Measurements from ENCODE around the gene EPHA1.
"Not testable (repeated sequence)": the region's sequence is repeated elsewhere in the genome, so short reads cannot be mapped to it uniquely, and the experiment has no call there.

EPHA1 gene

DNA sequence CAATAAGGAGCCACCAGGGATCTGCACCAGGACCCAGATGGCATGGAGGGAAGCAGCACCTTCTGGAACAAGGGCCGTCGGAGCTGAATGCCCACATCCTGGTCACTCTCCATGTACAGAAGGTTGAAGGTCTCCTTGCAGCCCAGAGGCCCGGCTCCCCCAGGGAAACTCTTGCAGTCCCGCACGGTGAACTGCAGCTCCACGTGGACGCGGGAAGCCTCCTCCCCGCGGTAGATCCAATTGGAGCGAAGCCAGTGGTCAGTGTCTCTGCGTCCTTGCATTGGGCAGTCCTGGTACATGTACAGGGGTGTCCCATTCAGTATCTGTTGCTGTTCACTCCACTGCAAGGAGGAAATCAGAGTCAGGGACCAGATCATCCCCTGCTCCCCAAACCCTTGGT lies 7.4 kb downstream of the EPHA1 start:
- no peak for DNase-seq

DNA sequence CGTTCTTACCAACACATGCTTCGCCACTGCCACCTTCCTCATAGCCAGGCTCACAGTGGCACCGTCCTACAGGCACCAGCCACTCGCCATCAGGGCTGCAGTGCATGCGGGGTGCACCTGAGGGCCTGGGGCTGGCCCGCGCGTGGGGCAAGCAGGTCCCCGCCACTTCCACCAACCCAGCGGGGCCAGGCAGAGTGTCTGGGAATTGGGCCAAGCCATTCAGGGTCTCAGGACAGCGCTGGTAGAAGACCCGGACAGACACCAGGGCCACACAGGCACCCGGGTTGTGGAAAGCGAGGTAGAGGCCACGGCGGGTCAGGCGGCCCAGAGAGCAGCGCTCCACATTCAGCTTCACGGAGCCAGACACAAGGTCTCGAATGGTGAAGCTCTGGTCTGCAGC lies 9.0 kb downstream of the EPHA1 start:
- DNase-seq, result no peak

DNA sequence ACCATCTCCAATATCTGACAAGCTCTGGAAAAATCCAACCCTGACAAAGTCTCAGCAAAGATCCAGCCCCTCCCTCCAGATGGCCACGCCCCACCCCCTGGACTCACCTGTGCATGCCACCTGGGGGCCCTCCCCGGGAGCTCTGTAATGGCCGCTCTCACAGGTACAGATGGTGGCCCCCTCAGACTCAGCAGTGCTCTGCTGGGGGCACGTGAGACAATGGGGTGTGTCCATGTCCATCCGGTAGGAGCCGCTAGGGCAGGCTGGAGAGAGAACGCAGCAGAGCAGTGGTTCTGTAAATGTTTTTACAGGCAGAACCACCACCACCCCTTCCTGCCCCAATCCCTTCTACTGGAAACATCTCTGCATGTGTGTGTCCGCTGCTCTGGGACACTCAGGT lies 9.5 kb downstream of the EPHA1 start:
- no peak for DNase-seq

DNA sequence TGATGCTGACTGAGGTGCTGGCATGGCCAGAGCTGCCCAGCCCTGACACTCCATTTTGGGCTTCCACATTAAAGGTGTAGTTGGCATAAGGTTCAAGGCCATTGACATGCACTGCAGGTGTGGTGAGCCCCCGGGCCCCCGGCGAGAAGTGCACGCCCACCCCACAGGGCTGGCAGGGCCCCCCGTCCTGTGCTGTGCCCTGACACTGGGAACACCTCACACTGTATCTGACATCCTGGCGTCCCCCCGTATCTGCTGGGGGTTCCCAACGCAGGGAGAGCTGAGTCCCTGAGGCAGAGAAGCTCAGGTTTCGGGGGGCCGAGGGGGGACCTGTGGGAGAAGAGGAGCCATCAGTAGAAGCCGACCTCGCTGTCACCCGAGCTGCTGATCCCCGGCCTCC lies 10.0 kb downstream of the EPHA1 start:
- no peak for DNase-seq

DNA sequence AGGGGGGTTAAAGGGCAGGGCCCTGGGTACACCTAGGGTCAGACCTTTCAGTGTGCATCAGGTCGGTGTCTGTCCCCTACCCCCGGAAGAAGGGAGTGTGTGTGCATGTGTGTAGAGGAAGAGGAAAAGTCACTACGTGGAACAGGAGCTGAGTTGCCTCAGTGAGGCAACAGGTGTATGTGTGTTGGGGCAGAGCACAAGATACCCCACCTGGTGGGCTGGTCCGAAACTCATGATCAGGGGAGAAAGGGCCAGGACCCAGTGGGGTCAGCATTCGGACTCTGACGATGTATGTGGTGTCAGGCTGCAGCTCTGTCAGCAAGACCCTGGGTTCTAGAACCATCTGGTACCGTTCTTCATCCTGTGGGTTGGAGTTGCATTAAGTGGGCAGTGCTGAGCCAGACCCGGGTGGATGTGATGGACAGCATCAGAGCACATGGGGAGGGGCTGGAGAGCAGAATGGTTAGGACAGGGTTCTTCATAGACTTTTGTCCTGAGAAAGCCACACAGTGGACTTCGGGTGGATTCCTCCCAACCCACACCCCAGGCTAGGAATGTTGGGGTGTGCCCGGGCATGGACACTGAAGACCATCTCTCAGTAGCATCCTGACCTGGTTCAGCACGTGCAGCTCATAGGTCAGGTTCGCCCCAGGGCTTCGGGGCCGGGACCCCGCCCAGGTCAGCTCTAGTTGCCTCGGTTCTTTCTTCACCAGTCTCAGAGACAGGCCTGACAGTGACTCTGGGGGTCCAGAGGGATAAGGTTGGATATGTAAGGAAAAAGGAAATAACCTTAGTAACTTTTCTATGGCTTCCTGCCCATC lies 10.7 kb downstream of the EPHA1 start:
- DNase-seq, result no peak

DNA sequence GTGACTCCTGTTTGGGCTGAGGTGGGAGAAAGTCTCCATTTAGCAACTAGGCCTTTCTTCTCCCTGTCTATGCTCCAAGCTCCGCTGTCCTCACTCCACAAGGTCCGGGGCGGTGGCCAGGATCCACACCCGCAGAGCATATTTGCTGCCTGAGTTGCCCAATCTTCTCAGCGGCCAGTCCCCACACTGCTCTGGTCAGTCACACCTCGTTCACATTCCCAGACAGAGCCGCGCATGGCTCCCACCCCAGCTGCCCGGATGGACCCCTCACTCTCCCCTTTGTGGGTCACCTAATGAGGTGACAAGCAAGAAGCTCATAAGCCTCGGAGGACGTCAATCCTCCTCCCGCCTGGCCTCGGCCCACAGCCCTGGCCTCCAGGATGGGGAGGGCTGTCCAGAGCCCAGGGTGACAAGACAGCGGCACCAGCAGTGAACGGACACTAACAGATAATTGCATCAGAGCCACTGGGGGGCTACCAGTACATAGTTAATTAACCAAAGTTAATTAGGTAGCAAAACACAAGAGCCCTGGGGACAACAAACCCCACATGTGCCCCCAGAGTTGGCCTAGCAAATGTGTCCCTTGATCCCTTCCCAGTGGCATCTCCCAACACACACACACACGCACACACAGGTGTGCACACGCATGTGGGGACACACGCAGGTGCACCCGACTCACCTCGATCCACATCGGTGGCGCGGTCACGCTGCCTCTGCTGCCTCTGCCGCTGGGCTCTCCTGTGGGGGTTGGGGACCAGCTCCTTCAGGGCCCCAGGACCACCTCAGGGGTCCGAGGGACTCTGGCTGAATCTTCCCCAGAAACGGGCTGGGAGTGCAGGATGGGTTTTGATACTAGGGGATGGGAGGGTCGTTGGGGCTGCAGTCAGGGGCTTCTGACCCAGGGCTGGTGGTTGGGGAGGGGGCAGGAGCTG lies 11.8 kb downstream of the EPHA1 start:
- DNase-seq, result no peak

DNA sequence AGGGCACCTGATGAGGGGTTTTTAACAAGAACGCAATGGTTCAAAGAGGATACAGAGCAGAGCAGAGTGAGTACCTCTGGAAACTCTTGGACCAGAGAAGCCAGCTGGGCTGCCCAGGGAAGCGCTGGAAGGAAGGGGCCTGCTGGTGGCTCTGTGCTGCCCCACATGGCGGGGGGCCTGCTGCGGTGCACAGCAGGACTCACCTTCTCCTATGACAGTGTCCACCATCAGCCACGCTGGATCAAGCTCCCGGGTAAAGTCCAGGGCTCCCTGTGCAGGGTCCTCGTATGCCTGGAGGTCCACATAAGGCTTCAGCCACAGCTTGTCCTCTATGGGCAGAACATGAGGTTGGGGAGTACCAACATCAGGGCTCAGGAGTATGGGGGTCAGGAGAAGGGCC lies 12.5 kb downstream of the EPHA1 start:
- no peak for DNase-seq

DNA sequence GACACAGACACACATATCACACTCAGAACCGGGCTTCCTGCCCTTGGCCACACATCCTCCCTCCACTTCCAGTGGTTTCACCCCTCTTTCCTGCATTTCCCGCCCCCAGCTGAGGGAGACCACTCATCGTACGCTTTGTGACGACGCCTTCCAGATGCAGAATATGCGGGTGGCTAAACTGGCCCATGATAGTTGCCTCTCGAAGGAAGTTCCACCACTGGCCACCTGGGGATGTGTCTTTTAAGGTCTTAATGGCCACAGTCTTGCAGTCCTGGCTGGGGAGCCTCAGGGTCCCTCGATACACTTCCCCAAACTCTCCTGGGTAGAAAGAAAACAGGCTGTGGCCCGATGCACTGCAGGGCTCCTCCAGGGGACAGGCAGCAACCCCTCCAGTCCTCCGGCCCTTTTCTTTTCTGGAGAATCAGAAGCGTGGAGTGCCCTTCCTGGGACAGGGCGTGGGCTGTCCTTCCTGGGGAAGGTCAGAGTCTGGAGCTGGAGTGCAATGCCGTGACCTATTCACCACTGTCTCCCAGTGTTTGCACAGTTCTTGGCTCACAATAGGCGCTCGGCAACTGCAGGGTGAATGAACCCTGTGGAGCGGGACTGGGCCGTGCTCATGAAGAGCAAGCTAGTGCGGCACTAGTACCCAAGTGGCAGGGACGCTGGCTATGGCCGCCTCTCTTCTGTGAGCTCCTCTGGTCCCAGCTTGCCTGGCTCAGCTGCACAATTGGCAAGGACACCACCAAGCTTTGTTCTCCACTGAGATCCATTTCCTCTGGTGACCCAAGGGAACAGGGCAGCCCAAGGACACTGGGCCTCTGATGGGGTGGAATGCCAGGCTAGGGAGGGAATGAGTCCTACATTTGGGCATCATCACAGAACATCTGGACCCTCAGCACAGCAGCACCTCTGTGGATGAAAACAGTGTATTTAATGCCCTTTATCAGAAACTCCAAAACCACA lies 13.2 kb downstream of the EPHA1 start:
- no peak for DNase-seq

DNA sequence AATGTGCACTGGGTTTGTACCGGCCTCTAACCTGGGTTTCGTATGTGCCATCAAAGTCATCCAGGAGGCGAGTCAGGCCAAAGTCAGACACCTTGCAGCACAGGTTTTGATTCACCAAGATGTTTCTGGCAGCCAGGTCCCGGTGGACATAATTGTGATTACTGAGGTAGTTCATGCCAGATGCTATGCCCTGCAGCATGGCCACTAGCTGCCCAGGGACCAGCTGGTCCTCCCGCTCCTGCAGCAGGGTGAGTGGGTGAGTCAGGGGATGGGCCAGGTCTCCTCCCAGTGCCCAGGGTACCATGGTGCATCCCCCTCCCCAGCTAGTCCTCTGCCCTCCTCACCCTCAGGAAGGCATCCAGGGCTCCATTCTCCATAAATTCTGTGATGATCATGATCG lies 13.9 kb downstream of the EPHA1 start:
- DNase-seq, result no peak

DNA sequence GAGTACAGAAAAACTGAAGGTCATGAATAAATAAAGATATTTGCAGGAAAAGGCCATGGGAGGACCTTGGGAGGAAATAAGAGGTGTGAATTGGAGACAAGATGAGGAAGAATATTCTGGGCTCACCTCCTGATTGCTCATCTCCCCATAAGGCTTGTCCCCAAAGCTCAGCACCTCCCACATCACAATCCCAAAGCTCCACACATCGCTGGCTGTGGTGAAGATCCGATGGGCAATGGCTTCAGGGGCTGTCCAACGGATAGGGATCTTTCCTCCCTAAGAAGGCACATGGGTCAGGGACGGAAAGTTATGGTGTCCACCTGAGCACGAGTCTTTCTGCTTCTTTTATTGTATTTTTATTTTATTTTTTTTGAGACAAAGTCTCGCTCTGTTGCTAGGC lies 14.6 kb downstream of the EPHA1 start:
- DNase-seq, result no peak

DNA sequence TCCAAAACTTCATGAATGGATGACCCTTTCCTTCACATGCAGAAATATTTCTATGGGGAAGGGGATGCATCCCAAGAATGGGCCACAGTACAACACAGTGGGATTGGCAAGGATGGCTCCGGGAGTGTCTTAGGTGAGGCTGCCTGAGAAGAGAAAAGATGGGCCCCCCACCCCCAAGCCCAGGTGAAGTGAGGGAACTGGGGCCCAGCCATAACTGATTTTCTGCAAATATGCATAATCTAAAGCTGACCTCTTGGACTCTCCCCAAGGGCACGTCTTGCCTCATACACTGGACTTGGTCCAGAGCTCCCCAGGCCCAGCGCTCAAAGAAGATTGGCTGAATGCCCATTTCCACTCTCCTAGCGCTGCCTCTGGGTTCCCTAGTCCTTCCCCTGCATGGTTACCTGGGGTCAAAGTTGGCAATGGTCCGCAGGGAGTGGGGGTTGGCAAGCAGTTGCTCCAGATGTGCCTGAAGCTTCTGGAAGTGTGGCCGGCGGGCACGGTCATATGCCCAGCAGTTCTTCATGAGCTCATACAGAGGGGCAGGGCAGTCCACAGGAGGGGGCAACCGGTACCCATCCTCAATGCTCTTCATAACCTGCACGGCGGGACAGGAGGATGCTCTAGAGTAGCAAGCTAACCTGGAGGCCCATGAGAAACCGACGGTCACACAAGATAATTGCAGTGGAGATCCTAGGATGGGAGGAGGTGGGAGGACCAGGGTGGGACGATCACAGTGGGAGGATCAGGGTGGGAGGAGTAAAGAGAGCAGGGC lies 15.2 kb downstream of the EPHA1 start:
- no peak for DNase-seq

DNA sequence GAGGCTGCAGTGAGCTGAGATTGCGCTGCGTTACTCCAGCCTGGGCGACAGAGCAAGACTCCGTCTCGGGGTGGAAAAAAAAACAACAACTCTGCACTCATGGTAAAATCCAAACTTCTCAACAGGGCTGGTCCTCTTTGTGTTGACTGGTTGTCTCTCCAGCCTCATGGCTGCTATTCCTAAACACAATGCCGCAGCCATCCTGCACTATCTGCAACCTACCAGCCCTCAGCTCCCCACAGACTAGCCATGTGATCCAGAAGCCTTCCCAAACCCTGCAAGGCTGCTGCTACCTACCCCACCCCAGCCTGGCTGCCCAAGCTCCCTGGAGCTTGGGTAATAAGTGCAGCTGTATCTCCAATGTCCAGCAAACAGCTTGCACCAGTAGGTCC lies 15.8 kb downstream of the EPHA1 start:
- no peak for DNase-seq

DNA sequence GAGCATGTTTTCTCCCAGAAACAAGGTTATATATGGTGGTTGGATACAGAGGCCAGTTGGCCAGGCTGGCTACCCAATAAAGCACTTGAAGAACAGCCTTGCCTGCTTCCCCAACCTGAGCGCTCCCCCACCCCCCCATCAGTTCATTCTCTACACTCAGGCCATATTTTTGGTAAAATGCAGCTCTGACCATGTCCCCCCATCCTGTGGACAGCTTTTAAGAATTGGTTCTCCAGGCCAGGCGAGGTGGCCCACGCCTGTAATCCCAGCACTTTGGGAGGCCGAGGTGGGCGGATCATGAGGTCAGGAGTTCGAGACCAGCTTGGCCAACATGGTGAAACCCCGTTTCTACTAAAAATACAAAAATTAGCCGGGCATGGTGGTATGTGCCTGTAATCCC lies 16.2 kb downstream of the EPHA1 start:
- DNase-seq, result not testable (repeated sequence)

DNA sequence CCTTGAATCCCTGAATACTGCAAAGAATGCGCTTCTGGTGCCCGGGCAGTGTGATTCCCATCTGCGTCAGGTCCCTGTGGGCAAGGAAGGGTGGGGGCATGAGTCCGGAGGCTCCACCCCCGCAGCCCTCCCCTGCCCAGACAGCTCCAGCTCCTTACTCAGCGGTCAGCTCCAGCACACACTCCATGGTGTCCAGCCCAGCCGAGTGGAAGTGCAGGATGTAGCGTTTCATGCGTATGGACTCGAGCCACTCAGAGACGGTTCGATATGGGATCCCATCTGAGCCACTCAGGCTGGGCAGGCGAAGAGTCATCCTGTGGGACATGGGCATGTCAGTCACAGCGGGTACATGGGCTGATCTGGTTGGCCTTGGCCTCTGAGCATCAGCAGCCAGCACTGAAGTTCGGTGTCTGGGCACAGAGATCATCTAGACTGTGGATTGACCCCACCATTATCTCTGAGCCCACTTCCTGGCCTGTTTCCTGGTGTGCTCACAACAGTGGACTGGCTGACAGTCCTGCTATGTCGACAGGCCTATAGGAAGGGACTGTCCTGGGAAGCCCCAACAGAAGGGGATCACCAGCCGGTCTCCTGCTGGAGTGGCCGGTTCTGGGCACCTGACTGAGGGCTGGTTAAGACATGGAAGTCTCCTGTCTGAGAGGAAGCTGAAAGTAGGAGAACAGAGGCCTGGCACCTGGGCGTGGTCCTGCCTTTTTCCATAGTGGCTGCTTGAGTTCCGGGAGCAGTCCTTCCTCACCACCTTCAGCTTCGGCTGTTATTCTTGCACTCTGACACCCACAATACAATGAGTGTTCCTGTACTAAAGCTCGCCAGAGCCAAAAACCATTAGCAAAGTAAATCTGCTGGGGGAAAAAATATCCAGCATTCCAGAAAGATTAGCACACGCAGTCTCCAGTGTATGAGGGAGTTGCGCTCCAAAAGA lies 16.9 kb downstream of the EPHA1 start:
- no peak for DNase-seq

DNA sequence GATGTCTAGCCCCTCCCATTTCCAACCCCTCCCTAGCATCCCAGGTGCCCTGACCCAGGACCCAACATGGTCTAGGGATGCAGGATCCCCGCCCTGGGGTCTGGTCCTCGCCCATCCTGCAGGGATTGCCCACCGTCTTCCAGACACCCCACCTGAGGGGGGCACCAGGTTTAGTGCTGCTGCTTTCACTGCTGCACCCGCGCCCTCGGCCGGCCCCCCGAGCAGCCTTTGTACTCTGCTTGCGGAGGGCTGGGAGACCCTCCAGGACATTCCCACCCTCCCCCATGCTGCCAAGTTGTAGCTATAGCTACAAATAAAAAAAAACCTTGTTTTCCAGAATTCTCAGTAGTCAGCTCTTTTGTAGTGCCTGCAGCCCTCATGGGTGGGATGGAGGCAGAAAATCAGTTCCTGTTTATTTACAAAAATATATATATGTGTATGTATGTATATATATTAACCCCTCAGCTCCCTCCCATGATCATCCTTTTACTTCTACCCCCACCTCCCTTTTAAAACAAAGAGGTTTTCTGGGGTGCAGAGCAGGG lies 17.8 kb downstream of the EPHA1 start:
- no peak for DNase-seq

DNA sequence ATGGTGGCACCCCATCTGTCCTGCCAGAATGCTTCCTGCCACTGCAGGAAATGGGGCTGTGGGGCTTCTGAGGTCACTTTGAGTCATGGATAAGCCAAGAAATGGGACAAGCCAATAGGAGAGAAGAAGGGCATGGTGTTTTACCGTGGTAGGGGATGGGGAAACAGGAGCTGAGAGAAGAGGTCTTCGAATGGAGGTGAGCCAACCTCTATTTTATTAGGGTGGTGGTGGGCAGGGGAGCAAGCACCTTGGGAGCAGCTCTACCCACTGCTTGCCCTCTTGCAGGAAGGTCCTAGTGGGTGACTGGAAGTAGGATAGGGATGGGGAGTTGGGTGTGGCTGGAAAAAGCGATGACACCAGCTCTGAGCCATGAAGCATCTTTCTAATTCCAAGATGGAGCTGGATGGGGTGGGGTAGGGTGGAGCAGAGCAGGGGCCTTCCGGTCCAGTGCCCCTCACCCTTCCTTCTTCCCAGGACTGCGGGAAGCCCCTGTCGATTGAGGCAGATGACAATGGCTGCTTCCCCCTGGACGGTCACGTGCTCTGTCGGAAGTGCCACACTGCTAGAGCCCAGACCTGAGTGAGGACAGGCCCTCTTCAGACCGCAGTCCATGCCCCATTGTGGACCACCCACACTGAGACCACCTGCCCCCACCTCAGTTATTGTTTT lies 18.4 kb downstream of the EPHA1 start:
- DNase-seq, result no peak

DNA sequence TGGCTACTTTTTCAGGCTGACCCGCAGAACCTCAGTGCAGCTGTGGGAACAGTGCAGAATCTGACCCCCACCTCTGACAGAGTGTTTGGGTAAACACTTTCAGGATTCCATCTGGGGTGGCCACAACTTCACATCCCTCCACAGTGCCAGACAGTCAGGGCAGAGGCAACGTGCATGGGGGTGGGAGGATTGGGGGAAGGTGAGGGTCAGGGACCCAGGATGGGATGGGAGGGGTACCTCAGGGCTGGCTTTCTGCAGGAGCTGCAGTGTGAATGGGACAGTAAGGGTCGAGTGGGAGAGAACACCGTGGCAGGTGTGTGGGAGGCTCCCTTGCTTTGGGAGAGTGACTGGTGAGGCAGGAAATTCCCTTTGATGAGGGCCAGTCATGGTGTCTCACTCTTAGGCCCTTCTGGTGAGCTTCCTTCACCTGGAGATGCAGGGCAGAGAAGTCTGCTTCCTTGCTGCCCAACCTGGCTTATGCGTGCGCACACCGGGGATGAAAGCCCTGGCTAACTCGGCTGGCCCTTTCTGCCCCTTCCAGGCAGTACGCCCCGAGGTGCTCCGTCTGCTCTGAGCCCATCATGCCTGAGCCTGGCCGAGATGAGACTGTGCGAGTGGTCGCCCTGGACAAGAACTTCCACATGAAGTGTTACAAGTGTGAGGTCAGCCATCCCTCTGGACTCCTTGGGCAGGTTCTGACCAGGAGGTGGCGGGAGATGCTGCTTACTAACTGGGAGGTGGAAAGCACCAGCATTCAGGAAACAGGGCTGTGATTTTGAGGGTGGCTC lies 19.1 kb downstream of the EPHA1 start:
- DNase-seq, result no peak

DNA sequence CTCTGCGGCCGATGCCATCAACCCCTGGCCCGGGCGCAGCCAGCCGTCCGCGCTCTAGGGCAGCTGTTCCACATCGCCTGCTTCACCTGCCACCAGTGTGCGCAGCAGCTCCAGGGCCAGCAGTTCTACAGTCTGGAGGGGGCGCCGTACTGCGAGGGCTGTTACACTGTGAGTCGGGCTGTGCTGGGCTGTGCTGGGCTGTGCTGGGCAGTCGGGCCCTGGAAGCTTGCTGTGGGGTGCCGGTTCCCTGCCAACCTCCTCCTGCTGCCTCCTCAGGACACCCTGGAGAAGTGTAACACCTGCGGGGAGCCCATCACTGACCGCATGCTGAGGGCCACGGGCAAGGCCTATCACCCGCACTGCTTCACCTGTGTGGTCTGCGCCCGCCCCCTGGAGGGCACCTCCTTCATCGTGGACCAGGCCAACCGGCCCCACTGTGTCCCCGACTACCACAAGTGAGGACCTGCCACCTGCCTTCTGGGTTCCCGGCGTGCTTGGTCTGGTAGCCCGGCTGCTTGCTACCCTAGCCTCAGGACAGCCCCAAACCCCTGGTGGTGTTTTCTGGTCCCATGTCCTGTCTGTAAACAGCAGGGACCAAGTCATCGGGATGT lies 20.1 kb downstream of the EPHA1 start:
- no peak for DNase-seq

DNA sequence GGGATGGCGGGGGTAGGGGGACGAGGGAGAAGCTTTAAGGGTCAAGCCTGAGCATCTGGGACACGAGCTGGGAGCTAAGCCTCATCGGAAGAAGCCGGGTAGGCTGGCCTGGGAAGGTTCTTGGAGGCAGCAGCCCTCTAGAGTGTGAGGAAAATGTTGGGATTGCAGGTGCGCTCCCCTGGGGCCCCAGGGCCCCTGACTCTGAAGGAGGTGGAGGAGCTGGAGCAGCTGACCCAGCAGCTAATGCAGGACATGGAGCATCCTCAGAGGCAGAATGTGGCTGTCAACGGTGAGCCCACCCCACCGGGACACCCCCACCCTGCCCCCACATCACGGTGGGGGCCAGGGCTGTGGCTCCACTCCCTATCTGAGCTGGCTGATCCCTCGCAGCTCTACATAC lies 20.6 kb downstream of the EPHA1 start:
- no peak for DNase-seq

All from activated naive CD4-positive, alpha-beta T cell treated with Interleukin-2 at 50 U/mL for 16 hours (primary cell).